Skeletal muscle tissue (tissue), 4 donors: Measurements from ENCODE around the gene PLA2R1. TPM values are rescaled to one million over a fixed set of nuclear protein-coding genes. Genes with fewer than 3 reads are reported as not detected.

Experiments used
- H3K27ac ChIP-seq: one replicate; pipeline ENCODE4 v1.7.0; 2013; ENCODE audit warnings: mild to moderate bottlenecking, low read depth, low read length, inconsistent platforms
- H3K27me3 ChIP-seq, 3 donors: one replicate each; pipeline ENCODE4 v1.7.0; 2013; ENCODE audit warnings: low read length in 3 of 3; ENCODE audit not compliant: control insufficient read depth in 3 of 3, insufficient read depth in 3 of 3
- H3K36me3 ChIP-seq, 3 donors: one replicate each; pipeline ENCODE4 v1.7.0; 2013; ENCODE audit warnings: low read length in 3 of 3; ENCODE audit not compliant: control insufficient read depth in 3 of 3, insufficient read depth in 3 of 3
- H3K4me1 ChIP-seq, 3 donors: one replicate each; pipeline ENCODE4 v1.7.0; 2013; ENCODE audit warnings: low read length in 3 of 3, mild to moderate bottlenecking in 3 of 3; ENCODE audit not compliant: control insufficient read depth in 3 of 3, insufficient read depth in 3 of 3
- H3K4me3 ChIP-seq, 3 donors: one replicate each; pipeline ENCODE4 v1.7.0; 2013; ENCODE audit warnings: low read length in 3 of 3
- H3K9ac ChIP-seq, 3 donors: one replicate each; pipeline ENCODE4 v1.7.0; 2013; ENCODE audit warnings: low read length in 3 of 3, mild to moderate bottlenecking in 3 of 3, moderate library complexity in 2 of 3, low read depth in 1 of 3
- H3K9me3 ChIP-seq, 3 donors: one replicate each; pipeline ENCODE4 v1.7.0; 2013; ENCODE audit warnings: low read length in 3 of 3; ENCODE audit not compliant: control insufficient read depth in 3 of 3
- total RNA-seq: library from RNA; depleted of rRNA; stranded (reverse); fragments of >200 nt; gene quantifications from one replicate; pipeline ENCODE4 v1.2.3, GENCODE V29; 2014
- donor health status: Osteomylitis.

Gene PLA2R1
- total RNA-seq, 1 donor from 2014 or later, result 2.6 TPM

- Histone ChIP-seq H3K27ac (no peak overlapping the region), H3K4me3 (no peak overlapping the region), H3K27me3 (no peaks in the 10 kb centered on the region), H3K4me1 (peaks cover 0 to 4% (median 0%) of the 10 kb centered on the region in 3 donors), H3K36me3 (no peaks in the 10 kb centered on the region), H3K9me3 (no peaks in the 10 kb centered on the region), H3K9ac (no peak overlapping the region)
Measured at GRCh38 chr2:160036736-160037135, 25.7 kb downstream of the PLA2R1 start.

GRCh38 chr2:160035125-160035524 lies 27.3 kb downstream of the PLA2R1 start:
- Histone ChIP-seq H3K27ac (no peak overlapping the region), H3K4me1 (peaks cover 0 to 4% (median 0%) of the 10 kb centered on the region in 3 donors), H3K36me3 (no peaks in the 10 kb centered on the region), H3K9ac (no peak overlapping the region), H3K27me3 (no peaks in the 10 kb centered on the region), H3K9me3 (no peaks in the 10 kb centered on the region), H3K4me3 (no peak overlapping the region)

GRCh38 chr2:160034396-160034795 lies 28.0 kb downstream of the PLA2R1 start:
- H3K4me1 ChIP-seq, result peaks cover 0 to 2% (median 0%) of the 10 kb centered on the region in 3 donors
- H3K9me3 ChIP-seq, result no peaks in the 10 kb centered on the region
- no peaks in the 10 kb centered on the region for H3K27me3 ChIP-seq
- no peak overlapping the region for H3K9ac ChIP-seq
- H3K36me3 ChIP-seq, result no peaks in the 10 kb centered on the region
- H3K4me3 ChIP-seq, result no peak overlapping the region
- no peak overlapping the region for H3K27ac ChIP-seq

DNA sequence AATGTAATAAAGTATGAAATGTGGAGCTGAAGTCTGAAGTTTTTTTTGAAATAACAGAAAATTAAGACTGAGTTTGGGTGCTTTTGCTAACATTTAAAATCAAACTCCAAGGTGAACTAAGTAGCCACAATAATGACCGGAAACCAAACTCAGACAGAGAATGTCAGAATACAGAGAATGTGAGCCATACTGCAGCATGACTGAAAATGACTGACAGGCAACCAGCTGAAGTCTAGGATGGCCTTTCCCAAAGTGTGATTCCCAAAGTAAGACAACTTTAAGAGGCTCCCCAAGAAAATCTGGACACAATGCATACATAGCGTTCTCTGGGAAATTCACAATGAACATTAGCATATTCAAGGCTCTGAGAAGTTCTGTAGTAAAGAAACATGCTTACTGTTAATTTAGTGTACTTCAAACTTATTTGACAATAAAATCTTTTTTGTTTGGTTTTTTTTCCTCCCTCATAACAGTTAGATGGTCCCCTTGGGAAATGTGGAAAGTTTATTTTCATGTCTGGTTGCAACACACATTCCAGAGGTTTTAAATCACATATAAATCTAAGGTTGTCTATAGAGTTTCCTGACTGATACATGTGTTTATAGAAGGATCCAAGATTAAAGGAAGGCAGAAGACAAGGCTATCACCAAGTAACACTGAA lies 28.6 kb downstream of the PLA2R1 start:
- no peaks in the 10 kb centered on the region for H3K27me3 ChIP-seq
- H3K9me3 ChIP-seq, result no peaks in the 10 kb centered on the region
- no peak overlapping the region for H3K9ac ChIP-seq
- H3K36me3 ChIP-seq, result no peaks in the 10 kb centered on the region
- no peak overlapping the region for H3K4me3 ChIP-seq
- H3K4me1 ChIP-seq, result peaks cover 0 to 3% (median 2%) of the 10 kb centered on the region in 3 donors
- H3K27ac ChIP-seq, result no peak overlapping the region

- Histone ChIP-seq H3K9me3 (no peaks in the 10 kb centered on the region), H3K4me3 (no peak overlapping the region), H3K36me3 (no peaks in the 10 kb centered on the region), H3K4me1 (peaks cover 0 to 4% (median 3%) of the 10 kb centered on the region in 3 donors), H3K27ac (no peak overlapping the region), H3K27me3 (no peaks in the 10 kb centered on the region), H3K9ac (no peak overlapping the region)
Measured at GRCh38 chr2:160029270-160029628, 33.2 kb downstream of the PLA2R1 start.

GRCh38 chr2:160028431-160029269 lies 33.8 kb downstream of the PLA2R1 start:
- H3K36me3 ChIP-seq, result no peaks in the 10 kb centered on the region
- no peak overlapping the region for H3K9ac ChIP-seq
- no peak overlapping the region for H3K27ac ChIP-seq
- H3K4me3 ChIP-seq, result no peak overlapping the region
- H3K27me3 ChIP-seq, result no peaks in the 10 kb centered on the region
- no peaks in the 10 kb centered on the region for H3K9me3 ChIP-seq
- H3K4me1 ChIP-seq, result peaks cover 0 to 4% (median 3%) of the 10 kb centered on the region in 3 donors

DNA sequence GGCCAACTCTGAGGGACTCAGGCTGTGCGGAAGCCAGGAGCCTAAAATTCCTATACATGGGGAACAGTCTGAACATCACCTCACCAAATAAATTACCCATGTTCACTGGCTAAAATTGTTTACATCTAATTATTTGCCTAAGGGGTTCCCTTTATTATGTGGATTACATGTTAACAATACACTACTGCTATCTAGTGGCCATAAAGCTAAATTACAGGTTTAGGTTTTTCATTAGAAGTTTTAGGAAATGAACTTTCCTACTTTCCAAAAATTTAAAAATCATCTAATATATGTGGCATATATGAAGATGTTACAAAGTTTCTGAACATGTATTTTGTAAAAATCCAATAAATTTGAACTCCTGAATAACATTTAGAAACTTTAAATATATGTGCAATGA lies 40.3 kb downstream of the PLA2R1 start:
- H3K4me3 ChIP-seq, result no peak overlapping the region
- no peak overlapping the region for H3K9ac ChIP-seq
- H3K4me1 ChIP-seq, result no peaks in the 10 kb centered on the region
- H3K27ac ChIP-seq, result no peak overlapping the region
- no peaks in the 10 kb centered on the region for H3K27me3 ChIP-seq
- H3K9me3 ChIP-seq, result peaks cover 0 to 3% (median 0%) of the 10 kb centered on the region in 3 donors
- H3K36me3 ChIP-seq, result peaks cover 0 to 7% (median 0%) of the 10 kb centered on the region in 3 donors

DNA sequence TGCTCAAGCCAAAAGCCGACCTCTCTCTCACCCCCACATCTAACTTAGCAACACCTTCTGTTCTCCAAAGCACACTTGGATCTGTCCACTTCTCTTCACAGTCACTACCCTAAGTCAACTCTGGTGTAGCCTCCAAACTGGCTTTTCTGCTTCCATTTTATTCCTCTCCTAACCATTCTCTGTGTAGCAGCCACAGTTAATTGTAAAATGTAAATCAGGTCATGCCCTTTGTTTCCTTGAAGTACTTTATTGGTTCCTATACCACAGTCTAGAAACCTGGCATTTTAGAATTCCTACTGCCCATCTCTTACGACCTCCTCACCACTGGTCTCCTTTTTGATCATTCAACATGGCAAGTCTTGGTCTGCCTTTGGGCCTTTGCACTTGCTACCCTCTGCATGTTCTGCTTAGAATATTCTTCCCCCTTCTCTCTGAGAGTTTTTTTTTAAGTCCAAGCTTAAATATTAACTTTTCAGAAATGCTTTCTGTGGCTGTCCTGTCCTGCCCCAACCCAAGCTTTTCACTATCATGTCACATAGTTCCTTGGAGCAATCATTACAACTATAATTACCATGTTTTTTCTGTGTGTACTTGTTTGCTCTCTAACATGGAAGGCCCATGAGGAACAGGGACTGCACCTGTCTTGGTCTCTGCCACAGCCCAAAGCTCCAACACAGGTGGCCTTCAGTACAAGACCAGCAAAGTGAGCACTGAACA lies 42.9 kb downstream of the PLA2R1 start:
- peaks cover 0 to 8% (median 0%) of the 10 kb centered on the region in 3 donors for H3K36me3 ChIP-seq
- H3K9me3 ChIP-seq, result peaks cover 0 to 3% (median 0%) of the 10 kb centered on the region in 3 donors
- H3K27me3 ChIP-seq, result no peaks in the 10 kb centered on the region
- no peak overlapping the region for H3K9ac ChIP-seq
- H3K4me3 ChIP-seq, result no peak overlapping the region
- H3K27ac ChIP-seq, result no peak overlapping the region
- no peaks in the 10 kb centered on the region for H3K4me1 ChIP-seq

DNA sequence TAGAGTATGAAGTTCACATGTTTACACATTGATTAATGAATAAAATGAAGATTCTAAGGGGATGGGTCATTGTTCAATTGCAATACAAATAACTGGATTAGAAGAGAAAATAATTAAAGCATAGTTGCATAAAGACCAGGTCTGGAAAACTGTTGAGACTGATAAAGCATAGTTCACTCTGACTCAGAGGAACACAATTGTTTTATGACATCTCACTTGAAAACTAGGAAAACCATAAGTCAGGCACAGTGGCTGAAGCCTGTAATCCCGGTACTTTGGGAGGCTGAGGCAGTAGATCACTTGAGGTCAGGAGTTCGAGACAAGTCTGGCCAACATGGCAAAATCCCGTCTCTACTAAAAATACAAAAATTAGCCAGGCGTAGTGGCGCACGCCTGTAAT lies 46.7 kb downstream of the PLA2R1 start:
- Histone ChIP-seq H3K27ac (no peak overlapping the region), H3K4me3 (no peak overlapping the region), H3K27me3 (no peaks in the 10 kb centered on the region), H3K9me3 (no peaks in the 10 kb centered on the region), H3K4me1 (no peaks in the 10 kb centered on the region), H3K36me3 (peaks cover 0 to 11% (median 0%) of the 10 kb centered on the region in 3 donors), H3K9ac (no peak overlapping the region)

DNA sequence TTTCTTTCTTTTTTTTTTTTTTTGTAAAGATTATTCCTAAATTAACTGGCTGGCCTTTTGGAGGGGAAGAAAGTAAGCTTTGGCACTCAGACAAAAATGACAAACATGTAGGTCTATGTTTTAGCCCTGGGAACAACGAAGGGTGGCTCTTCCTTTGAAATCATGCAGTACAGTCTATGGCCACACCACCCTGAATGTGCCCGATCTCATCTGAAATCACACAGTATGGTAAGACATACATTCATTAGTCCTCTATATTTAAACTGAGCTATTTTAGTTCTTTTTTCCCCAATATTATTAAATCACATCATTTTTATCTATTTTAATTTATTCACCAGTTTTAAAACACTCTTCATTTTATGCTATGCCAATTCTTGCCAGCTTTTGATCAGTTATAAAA lies 48.2 kb downstream of the PLA2R1 start:
- Histone ChIP-seq H3K4me3 (no peak overlapping the region), H3K36me3 (peaks cover 0 to 4% (median 0%) of the 10 kb centered on the region in 3 donors), H3K27ac (no peak overlapping the region), H3K9ac (no peak overlapping the region), H3K27me3 (no peaks in the 10 kb centered on the region), H3K4me1 (no peaks in the 10 kb centered on the region), H3K9me3 (no peaks in the 10 kb centered on the region)
